GM18520 (cell line): ENCODE measurements around the gene DAB2IP.

Experiments
- ATAC-seq: cut with Tn5 transposase; IDR thresholded peaks from one replicate; pipeline ENCODE4 v1.9.1; 2021; ENCODE audit not compliant: unreplicated experiment

The DAB2IP gene

DNA sequence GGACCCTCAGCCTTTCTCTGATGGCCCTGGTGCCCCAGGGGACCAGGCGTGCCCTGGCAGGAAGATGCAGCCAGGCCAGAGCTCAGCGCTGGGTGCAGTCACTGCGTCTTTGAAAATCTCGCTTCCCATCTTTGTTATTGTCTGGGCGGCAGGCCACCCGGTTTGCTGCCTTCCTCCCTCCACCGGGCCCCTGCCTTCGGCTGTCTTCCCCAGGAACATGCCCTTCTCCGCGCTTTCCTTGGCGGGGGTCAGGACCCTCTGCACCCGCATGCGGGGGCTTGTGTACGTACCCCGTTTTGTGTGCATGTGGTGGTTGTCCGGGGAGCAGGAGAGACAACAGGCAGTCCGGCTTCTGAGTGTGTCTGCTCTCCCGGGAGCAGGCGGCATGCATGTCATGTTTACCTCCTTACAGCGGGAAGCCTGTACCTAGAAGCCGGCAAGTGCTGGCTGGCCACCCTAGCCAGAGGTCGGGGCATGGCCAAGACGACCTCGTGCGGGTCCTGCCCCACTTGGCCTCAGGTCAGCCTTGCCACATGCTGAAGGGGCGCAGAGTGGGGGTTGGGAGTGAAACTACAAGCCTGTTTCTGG lies 49.5 kb downstream of the DAB2IP start:
- no peak for ATAC-seq

DNA sequence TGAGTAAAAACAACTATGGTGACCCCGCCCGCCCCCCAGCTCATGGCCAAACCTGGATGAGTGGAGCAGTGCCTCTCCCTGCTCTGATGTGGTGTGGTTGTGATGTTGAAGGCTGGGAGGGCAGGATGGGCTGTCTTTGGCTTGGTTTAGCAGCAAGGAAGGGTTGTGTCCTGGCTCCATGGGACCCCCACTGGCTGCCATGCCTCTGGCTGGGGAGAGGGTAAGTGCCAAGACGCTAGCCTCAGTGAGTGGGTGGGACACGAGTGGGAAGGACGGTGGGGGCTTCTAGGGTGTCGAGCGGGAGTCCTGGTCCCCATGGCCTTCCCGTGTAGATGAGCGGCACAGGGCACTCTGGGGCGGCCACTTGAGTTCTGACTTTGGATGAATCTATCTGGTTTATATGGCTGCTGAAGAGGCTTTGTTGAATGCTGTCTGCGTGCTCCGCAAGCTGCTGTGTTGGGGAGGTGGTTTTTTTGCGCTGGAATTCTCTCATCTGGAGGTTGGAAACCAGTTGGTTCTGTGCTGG lies 50.4 kb downstream of the DAB2IP start:
- ATAC-seq, result no peak

DNA sequence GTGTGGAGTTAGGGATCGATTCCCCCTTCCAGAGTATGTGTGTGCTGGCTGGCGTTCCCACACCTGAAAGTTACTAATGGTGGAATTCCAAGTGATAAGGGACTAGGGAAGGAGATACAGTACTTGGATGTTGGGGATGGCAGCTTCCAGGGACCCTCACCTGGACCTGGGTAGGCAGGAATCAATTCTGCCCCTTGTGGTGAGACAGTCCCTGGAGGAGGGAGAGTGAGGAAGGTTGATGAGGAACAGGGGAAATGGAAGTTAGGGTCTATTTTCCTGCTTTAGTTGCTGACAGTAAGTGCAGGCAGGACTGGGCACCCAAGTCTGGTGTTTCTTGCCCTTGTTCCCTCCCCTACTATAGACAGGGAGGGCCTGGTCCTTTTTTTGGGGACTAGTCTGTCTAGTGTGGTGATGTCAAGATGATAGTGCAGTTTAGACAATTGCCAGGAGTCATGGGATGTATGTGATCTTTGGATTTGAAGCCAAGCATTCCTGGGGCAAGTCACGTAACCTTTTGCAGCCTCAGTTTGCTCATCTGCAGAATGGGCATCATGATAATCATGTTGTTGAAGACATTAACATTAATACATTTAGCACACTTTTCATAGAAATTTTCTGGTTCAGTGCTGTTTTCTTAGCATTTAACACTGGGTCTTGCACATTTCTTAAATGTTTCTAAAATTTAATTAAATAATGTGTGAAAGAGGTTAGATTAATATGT lies 51.7 kb downstream of the DAB2IP start:
- no peak for ATAC-seq

DNA sequence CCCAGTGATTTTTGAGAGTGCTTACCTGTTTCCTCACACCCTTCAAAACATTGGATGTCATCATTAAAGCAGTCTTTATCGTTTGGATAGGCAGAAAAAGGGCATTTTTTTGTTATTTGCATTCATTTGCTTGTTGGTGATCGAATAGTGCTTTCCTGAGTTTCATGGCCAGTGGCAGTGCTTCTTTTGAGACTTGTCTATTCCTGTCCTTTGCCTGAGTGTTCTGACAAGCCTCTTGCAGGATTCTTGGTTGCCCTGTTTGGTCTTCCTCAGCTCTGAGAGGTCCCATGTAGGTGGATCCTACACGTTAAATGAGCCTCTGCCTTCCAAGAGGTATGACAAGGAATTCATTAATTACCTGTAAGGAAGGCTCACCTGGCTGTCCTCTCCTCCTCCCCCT lies 52.8 kb downstream of the DAB2IP start:
- ATAC-seq, result no peak

DNA sequence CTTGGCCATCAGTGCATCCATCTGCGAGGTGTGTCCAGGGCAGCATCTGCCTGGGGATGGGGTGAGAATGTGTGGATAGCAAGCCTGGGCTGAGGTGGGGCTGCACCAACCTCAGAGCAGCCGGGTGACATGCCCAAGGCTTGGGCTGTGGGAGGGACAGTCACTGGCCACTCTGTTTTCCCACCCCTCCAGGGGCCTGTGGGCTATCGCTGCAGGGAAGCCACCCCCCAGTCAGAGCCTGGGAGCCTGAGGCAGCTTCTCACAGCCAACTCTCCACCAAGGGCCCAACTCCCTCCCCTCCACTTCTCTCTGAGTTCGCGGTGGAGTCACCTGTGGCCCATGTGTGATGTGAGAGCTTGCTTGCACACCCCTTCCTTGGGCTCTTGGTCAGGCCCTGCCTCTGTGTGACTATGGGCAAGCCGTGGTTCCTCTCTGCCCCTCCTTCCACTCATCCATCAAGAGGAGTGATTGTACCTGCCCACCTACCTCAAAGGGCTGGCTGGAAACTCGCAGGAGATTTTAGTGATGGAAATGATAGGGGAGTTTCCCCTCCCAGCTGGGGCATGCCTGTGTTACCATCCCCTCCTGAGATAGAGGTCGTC lies 54.8 kb downstream of the DAB2IP start:
- no peak for ATAC-seq

DNA sequence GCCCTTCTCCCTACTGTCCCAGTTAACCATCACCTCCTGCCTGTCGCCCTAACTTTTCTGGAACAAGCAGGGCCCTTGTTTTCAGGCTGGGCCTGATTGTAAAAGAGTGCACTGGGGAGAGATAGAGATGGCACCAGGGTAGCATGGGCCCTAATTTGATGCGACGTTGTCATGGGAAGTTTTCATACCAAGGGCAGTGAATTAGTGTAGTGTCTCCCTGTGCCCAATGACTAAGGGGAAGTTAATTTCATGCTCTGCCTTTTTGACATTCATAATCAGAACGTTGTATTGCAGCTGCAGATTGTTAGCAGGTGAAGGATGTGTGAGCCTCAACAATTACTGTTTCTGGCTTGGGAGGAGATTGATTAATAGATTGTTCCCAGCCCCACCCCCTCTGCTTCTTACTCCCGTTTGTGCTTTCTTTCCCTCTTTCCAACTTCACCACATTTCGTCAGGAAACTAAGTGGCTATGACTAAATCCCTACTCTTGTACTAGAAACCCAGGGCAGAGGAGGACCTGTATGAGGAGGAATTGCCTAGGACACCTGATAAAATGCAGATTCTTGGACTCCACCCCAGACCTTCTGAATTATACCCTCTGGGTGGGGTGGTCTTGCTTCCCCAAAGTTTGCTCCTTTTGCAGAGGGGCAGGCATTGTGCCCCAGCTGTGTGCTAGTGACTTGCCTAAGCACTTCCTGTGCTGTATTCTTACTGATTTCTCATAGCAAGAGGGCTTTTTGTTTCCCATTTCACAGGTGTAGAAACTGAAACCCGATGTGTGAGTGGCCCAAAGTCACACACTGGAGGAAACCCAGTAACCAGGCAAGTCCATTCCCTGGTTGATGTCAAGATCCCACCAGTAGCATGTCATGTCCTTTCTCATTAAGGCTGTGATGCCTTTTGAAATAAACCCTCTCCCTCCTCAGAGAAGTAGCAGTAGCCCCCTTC lies 56.3 kb downstream of the DAB2IP start:
- ATAC-seq, result peak; percentile 92

DNA sequence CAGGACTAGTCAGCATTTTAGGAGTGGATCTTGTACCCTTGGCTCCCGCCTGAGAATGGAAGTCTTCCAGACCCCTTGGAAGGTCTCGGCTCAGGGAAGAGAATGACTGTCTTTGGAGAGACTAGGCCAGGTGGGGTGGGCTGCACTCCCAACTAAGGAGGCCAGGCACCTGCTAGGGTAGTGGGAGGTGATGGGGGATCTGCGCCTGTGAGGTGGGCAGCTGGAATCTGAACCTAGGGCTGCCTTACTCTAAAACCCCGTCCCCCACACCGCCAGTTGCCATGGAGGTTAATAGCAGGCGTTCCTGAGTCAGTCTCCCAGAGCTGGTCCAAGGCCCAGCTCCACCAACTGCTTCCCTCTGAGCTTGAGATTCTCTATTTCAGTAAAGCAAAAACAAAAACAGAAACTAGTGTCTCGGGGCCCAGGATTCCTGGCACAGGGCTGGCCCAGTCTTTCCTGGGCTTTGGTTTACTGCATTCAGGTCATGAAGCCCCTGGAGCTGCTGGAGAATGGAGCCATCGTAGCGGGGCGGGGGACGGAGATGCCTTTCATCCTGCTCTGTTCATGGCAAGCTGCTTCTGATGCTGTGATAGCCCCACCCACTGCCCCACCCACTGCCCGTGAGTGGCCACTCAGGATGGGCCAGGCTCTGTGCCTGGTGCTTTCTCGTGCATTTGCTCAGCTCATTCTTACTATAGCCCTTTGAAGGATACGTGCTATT lies 57.5 kb downstream of the DAB2IP start:
- no peak for ATAC-seq

DNA sequence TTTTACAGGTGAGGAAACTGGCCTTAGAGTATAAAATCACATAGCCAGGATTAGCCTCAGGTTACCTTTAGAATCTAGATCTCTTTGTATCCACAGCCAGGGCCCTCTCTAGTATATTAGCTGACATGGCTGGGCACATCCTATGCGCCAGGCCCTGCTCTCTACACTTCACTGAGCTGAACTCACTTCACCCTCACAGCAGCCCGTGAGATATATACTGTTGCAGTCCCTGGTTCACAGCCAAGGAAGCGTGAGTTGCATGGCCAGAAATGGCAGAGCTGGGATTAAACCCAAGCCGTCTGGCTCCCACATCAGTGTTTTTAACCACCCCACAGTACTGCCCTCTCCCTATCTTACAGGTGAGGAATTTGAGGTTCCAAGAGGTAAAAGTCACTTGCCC lies 58.4 kb downstream of the DAB2IP start:
- no peak for ATAC-seq

DNA sequence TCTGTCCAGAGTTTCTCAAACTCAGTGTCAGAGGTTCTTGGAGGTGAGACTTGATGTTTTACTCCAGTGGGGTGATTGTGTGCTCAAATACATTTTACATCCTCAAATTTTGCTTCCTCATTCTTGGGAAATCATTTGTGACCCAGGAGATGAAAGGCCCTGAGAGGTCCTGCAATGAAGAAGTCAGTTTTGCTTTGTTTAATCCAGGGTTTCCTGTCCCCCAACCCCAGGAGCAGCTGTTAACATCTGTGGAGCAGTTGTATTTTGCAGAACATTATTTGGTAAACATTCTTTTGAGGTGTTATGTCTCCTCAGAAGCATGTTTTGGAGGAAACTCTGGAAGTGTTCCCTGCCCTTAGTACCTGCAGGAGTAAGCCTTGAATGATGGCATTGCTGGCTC lies 59.8 kb downstream of the DAB2IP start:
- no peak for ATAC-seq

DNA sequence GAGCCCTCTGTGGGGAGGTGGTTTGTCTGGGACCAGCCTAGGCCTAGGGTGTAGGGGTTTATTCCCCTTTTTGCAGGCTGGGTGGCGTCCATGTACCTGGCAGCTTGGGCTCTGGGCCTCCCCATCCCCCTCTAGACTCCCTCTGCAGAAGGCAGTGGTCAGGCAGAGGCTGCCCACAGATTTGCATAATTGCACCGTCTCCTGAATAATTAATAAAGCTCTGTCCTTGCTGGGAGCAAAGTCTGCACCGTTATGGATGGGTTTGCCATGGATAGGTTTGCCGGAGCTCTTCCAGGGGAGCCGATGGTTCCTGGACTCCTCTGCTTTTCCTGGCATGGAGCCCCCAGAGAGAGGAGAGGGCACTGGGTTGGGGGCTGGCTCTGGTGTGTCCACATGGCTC lies 60.4 kb downstream of the DAB2IP start:
- ATAC-seq, result no peak

DNA sequence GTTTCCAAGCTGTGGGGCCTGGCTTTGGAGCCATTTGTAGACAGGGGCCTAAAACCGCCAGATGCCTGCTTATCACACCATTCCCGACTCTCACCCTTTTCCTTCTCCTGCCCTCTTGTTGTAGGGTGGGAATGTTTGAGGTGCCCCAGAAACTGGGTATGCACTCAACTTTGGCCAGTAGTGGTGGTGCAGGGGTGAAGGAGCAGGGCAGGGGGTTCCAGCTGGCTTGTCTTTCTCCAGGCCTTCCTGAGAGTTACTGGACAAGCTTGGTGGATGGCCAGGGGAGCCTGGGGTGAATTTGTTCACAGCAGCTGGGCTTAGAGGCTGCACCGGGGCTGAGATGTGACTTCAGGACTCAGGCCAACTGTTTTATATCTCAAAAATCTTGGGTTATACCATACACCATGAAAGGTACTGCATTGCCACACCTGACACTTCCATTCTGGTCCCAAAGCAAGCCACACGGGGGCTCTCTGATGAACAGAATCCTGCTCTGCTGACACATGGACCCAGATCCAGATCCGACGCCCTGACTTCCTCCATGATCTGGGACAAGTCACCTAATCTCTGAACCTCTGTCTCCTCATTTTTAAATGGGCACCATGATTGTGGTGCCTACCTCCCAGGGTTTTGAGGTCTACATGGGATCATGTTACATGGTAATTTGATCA lies 62.1 kb downstream of the DAB2IP start:
- no peak for ATAC-seq

DNA sequence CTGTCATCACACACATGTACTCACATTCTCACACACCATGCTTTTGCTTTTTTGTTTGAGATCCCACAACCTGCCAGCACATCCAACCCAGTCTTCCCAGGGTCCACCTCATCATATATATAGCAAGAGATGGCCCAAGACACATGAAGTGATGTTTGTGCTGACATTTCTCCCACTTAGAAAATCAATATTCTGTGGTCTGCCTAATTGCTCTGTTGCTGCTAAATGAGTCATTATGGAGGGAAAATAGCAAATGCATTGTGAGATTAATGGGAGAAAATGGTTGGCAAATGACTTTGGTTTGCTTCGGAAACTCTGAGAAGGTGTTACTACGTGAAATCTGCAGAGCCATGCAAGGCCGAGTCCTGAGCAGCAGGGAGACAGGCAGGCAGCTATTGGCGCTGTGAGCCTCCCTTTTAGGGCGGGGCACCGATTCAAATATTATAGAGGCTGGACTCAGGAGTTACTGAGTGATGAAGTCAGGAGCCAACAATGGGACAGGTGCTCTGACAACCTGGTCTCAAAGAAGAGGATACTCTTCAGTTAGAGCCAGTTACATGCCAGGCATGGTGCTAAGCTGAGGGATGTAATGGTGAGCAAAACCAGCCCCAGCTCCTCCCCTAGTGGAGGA lies 62.8 kb downstream of the DAB2IP start:
- no peak for ATAC-seq

DNA sequence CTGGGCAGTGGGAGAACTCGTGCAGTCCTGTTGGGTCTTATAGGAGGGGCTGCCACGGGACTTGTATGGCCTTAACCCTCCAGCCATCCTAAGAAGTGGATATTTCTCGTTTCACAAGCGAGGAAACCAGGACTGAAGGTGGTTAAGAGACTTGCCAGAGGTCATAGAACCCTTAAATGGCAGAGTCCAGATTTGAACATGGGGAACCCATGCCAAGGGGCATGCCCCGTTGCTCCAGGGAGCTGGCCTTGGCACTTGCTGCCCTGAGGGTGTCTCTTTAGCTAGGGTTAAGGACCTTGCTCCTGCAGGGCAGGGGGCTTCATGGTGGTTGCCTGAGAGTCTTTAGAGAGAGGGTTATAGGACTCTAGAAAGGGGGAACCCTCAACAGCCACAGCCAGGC lies 63.4 kb downstream of the DAB2IP start:
- ATAC-seq, result no peak

DNA sequence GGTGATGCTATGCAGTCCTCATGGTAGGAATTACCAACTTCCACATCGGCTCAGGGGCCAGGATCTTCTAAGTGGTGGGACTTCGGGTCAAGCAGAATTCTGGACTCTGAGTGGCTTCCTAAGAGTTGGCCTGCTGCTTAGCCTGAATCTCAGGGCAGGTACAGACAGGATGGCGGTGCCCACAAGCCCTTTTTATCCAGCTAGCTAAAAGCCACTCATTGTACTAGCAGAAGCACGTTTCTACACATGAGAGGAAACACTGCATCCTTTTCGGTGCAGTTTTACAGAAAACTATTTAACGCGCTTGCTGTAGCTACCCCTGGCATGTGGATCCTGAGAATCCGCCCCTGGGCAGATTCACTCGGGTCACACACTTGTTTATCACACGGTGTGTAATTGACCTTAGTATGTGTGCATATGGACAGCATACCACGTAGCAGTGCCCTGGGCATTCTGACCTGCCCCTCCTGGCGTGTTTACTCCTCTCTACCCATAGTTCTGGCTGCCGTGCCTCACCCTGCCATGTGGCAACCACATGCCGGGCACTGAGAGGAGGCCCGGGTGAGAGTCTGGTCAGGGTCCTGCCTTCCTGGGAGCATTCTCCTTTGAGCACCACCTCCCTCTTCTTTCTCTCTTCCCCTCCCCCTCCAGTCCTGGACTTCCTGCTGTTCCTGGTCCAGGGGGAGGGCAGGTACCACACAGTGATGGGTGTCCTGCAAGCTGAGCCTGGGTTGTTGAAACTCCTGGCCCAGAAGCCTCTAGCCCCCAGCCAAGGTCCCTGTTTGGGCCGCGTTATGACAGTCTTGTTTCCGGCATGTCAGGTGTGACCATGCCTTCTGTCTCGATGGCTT lies 65.9 kb downstream of the DAB2IP start:
- no peak for ATAC-seq

DNA sequence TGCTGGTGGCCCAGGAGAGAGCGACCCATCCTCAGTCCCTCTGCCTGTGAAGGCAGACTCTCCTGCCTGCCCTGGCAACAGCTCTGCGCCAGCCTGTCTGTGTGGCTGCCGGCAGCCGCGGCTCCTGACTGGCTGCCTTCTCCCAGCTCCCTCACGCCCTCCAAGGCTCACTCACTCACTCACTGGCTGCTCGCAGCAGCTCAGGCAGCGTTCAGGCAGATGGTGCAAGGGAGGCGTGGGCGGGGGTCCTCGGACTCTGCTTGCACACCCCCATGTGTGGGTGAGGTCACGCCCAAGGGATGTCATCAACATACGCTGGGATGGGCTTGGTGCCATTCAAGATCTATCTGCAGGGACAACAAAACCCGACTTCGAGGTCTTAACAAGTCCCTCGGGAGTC lies 66.7 kb downstream of the DAB2IP start:
- no peak for ATAC-seq

DNA sequence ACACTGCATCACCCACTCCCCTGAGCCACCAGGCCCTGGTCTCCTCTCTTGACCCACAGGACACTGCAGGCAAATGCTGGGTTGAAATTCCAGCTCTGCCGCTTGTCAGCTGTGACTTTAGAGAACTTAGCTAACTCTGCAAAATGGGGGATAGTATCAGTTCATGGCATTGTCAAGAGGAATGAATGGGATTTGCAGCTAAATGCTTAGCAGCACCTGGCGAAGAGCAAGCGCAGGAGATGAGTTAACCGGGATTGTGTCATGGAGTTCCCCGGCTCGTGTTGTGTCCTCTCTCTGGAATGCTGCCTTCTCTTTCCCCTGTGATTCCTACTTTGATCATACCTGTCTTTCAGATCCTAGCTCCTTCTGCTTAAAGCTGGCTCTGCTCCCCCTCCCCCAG lies 67.1 kb downstream of the DAB2IP start:
- no peak for ATAC-seq

DNA sequence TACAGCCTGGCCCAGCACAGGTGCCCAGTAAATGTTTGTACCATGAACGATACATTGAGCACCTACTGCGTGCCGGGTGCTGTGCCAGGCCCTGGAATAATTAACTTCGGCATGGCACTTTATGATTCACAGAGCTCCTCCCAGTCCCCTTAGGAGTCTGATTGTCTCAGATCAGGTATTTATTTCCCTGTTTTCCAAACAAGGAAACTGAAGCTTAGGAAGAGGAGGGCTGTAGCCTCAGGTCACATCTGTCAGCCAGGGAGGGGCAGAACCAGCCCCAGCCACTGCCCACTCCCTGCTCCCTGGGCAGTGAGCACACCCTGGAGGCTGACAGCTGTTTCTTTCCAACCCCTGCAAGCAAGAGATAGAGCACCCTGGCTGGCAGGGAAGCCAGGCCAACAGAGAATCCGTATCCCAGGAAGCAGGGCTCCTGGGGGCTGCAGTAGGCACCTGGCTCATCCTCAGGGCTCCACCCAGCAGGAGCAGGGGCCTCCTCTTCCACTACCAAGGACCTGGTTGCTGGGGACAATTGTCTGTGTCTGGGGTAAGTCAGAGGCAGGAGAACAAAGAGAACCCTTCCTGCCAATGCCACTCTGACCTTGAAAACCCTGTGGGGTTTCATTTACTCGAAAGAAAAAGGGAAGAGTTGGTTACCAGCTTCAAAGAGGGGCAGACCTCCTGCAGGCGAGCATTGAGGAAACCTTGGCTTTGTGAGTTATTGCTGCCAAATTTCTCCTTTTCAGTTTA lies 69.0 kb downstream of the DAB2IP start:
- ATAC-seq, result no peak

DNA sequence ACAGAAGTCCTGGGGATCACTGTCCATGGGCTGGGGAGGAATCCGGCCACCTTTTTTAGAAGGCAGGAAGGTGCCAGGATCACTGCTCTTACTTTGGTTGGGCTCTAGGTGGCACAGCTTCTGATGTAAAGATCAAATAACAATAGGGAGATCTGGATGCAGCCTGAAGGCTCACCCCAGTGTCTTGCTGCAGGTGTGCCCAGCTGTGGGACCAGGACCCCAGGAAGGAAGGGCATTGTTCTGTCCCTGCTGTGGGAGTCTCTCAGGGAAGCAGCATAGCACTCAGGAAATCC lies 69.6 kb downstream of the DAB2IP start:
- no peak for ATAC-seq
